IMR-90 (cell line): ENCODE data around the gene POLR2L. TPM values are rescaled to one million over a fixed set of nuclear protein-coding genes. Genes with fewer than 3 reads are reported as not detected.

Experiments used
- ATAC-seq: fragments of 200-7000 bp; cut with Tn5 transposase; 2 replicates; pipeline ENCODE4 v1.9.1; 2020; ENCODE audit warnings: low read depth, mild to moderate bottlenecking, moderate library complexity
- BruUV-seq: library from RNA; stranded (reverse); fragments of 400-500 nt; replicated peaks from 2 replicates; lab custom pipeline; 2021; lab: Mats Ljungman, UMichigan
- CTCF ChIA-PET: fragments of 300-600 bp; formaldehyde crosslinking; extraction: SDS; loops from one replicate; lab custom pipeline; 2021; ENCODE audit warnings: antibody characterized with exemption; lab: Yijun Ruan, JAX
- POLR2A ChIA-PET: fragments of 300-600 bp; sonication (Branson Sonifier 250); formaldehyde crosslinking; loops from one replicate; lab custom pipeline; 2022; ENCODE audit warnings: antibody characterized with exemption; ENCODE audit not compliant: unreplicated experiment; lab: Charles Lee
- DNase-seq: peaks from one replicate; pipeline ENCODE4 v3.0.0; 2013
- H2AFZ ChIP-seq: replicated peaks from 2 replicates; pipeline ENCODE3; 2013; ENCODE audit warnings: low read length, mild to moderate bottlenecking; ENCODE audit not compliant: poor library complexity
- H2AK5ac ChIP-seq: 2 replicates; pipeline ENCODE4 v1.6.1; 2013; ENCODE audit warnings: low read depth, low read length, inconsistent platforms
- H2AK9ac ChIP-seq: replicated peaks from 2 replicates; pipeline ENCODE3; 2013; ENCODE audit warnings: mild to moderate bottlenecking, low read depth, low read length, moderate library complexity; ENCODE audit not compliant: poor library complexity
- H2BK120ac ChIP-seq: 2 replicates; pipeline ENCODE4 v1.6.1; 2013; ENCODE audit warnings: low read depth, low read length, inconsistent platforms
- H2BK15ac ChIP-seq: 3 replicates; pipeline ENCODE4 v1.6.1; 2013; ENCODE audit warnings: low read depth, low read length, inconsistent platforms
- H2BK20ac ChIP-seq: 2 replicates; pipeline ENCODE4 v1.6.1; 2013; ENCODE audit warnings: low read depth, mild to moderate bottlenecking, inconsistent platforms, low read length, moderate library complexity
- H2BK5ac ChIP-seq: 2 replicates; pipeline ENCODE4 v1.6.1; 2013; ENCODE audit warnings: mild to moderate bottlenecking, low read depth, low read length, inconsistent platforms; ENCODE audit not compliant: poor library complexity, severe bottlenecking
- H3K14ac ChIP-seq: replicated peaks from 2 replicates; pipeline ENCODE4 v1.6.1; 2013; ENCODE audit warnings: low read depth, low read length, inconsistent platforms
- H3K18ac ChIP-seq: 2 replicates; pipeline ENCODE4 v1.6.1; 2013; ENCODE audit warnings: low read depth, low read length, control low read depth
- H3K23ac ChIP-seq: 2 replicates; pipeline ENCODE4 v1.6.1; 2013; ENCODE audit warnings: low read depth, low read length, inconsistent platforms
- H3K27ac ChIP-seq: 2 replicates; pipeline ENCODE4 v1.5.1; 2013; ENCODE audit warnings: mild to moderate bottlenecking, control low read depth, low read length; ENCODE audit not compliant: insufficient read depth
- H3K27me3 ChIP-seq: 2 replicates; pipeline ENCODE4 v1.6.1; 2013; ENCODE audit warnings: low read length; ENCODE audit not compliant: control insufficient read depth, insufficient read depth
- H3K36me3 ChIP-seq: 2 replicates; pipeline ENCODE4 v1.6.1; 2013; ENCODE audit warnings: low read length, mixed read lengths; ENCODE audit not compliant: control insufficient read depth, insufficient read depth
- H3K4ac ChIP-seq: 2 replicates; pipeline ENCODE4 v1.6.1; 2013; ENCODE audit warnings: low read depth, low read length, inconsistent platforms
- H3K4me1 ChIP-seq: 2 replicates; pipeline ENCODE4 v1.6.1; 2013; ENCODE audit warnings: low read length, mixed read lengths; ENCODE audit not compliant: control insufficient read depth, insufficient read depth
- H3K4me2 ChIP-seq: 2 replicates; pipeline ENCODE4 v1.6.1; 2013; ENCODE audit warnings: low read depth, mild to moderate bottlenecking, control low read depth, low read length, moderate library complexity
- H3K4me3 ChIP-seq: 2 replicates; pipeline ENCODE4 v1.5.1; 2013; ENCODE audit warnings: low read depth, mild to moderate bottlenecking, control low read depth, low read length, moderate library complexity; ENCODE audit not compliant: insufficient read depth
- H3K56ac ChIP-seq: 2 replicates; pipeline ENCODE4 v1.6.1; 2013; ENCODE audit warnings: low read length, inconsistent platforms; ENCODE audit not compliant: insufficient read depth; ENCODE audit errors: extremely low read depth
- H3K79me1 ChIP-seq, 2 experiments: 2 replicates each; pipeline ENCODE4 v1.6.1; 2013; ENCODE audit warnings: low read length in 2 of 2, inconsistent platforms in 1 of 2, low read depth in 1 of 2
- H3K9ac ChIP-seq: 2 replicates; pipeline ENCODE4 v1.6.1; 2013; ENCODE audit warnings: low read depth, low read length, control low read depth
- H3K9me1 ChIP-seq: 2 replicates; pipeline ENCODE4 v1.6.1; 2013; ENCODE audit warnings: low read length, inconsistent platforms; ENCODE audit not compliant: insufficient read depth
- H3K9me3 ChIP-seq: 2 replicates; pipeline ENCODE4 v1.6.1; 2013; ENCODE audit warnings: low read length; ENCODE audit not compliant: control insufficient read depth, insufficient read depth
- H4K20me1 ChIP-seq: 2 replicates; pipeline ENCODE4 v1.6.1; 2013; ENCODE audit warnings: low read length, inconsistent platforms; ENCODE audit not compliant: insufficient read depth
- H4K5ac ChIP-seq: 2 replicates; pipeline ENCODE4 v1.6.1; 2013; ENCODE audit warnings: mild to moderate bottlenecking, low read depth, low read length, control low read depth
- H4K8ac ChIP-seq, 2 experiments: 2 replicates each; pipeline ENCODE4 v1.6.1; 2013; ENCODE audit warnings: low read depth in 2 of 2, low read length in 2 of 2, control low read depth in 1 of 2, inconsistent platforms in 1 of 2
- H4K91ac ChIP-seq: 2 replicates; pipeline ENCODE4 v1.6.1; 2013; ENCODE audit warnings: low read depth, low read length, inconsistent platforms; ENCODE audit not compliant: insufficient read depth
- ELK1 ChIP-seq: fragments of 150-350 bp; IDR thresholded peaks from 2 replicates; pipeline ENCODE4 v1.6.1; 2016; ENCODE audit warnings: low read depth, mild to moderate bottlenecking, low read length, moderate library complexity, borderline replicate concordance
- FOS ChIP-seq: fragments of 150-350 bp; IDR thresholded peaks from 2 replicates; pipeline ENCODE4 v1.6.1; 2016; ENCODE audit warnings: low read depth, low read length
- MAZ ChIP-seq: IDR thresholded peaks from 2 replicates; pipeline ENCODE4 v1.6.1; 2012; ENCODE audit warnings: low read depth, mild to moderate bottlenecking, low read length, improper control_type of control experiment, moderate library complexity, borderline replicate concordance
- POLR2A ChIP-seq: IDR thresholded peaks from 2 replicates; pipeline ENCODE4 v1.6.1; 2012; ENCODE audit warnings: mild to moderate bottlenecking, low read depth, low read length
- RCOR1 ChIP-seq: IDR thresholded peaks from 2 replicates; pipeline ENCODE4 v1.6.1; 2012; ENCODE audit warnings: mild to moderate bottlenecking, low read length, improper control_type of control experiment; ENCODE audit not compliant: insufficient replicate concordance
- WGBS, 2 experiments: methylation state at CpG; one replicate each; pipeline versions ENCODE4 v1.1.5 to v1.1.7; 2013; ENCODE audit warnings: missing lambda C conversion rate in 2 of 2; ENCODE audit not compliant: insufficient read length in 1 of 2; ENCODE audit errors: extremely low coverage in 2 of 2; 5-methylcytosine and 5-hydroxymethylcytosine counted together
- dilution Hi-C: fragments of 300-500 bp; cut with HindIII; formaldehyde crosslinking; loops from one replicate; pipeline ENCODE4 v1.14.3; 2018; ENCODE audit warnings: low sequenced_read_pairs; ENCODE audit not compliant: unreplicated experiment
- in situ Hi-C: fragments of 300-500 bp; cut with MboI; formaldehyde crosslinking; loops from 3 replicates; pipeline ENCODE4 v1.14.3; 2019; ENCODE audit warnings: low sequenced_read_pairs, inconsistent platforms, mixed read lengths
- intact Hi-C: fragments of 100-400 bp; cut with micrococcal nuclease; formaldehyde crosslinking; loops from 2 replicates; pipeline ENCODE4 v1.10.0; 2022
- polyA plus RNA-seq, 3 experiments: library from polyadenylated mRNA; depleted of rRNA; stranded (reverse); fragments of >200 nt; gene quantifications; 2 replicates each; pipeline ENCODE4 v1.2.3, GENCODE V29; 2012; ENCODE audit warnings: low replicate concordance in 1 of 3
- total RNA-seq: library from RNA; depleted of rRNA; stranded (reverse); fragments of >200 nt; gene quantifications from 2 replicates; pipeline ENCODE4 v1.2.3, GENCODE V29; 2012

The POLR2L gene
- total and polyA plus RNA-seq, 2 of the 4 experiments (the other 2 are of a cell fraction) = 44.4 to 416 TPM

DNA sequence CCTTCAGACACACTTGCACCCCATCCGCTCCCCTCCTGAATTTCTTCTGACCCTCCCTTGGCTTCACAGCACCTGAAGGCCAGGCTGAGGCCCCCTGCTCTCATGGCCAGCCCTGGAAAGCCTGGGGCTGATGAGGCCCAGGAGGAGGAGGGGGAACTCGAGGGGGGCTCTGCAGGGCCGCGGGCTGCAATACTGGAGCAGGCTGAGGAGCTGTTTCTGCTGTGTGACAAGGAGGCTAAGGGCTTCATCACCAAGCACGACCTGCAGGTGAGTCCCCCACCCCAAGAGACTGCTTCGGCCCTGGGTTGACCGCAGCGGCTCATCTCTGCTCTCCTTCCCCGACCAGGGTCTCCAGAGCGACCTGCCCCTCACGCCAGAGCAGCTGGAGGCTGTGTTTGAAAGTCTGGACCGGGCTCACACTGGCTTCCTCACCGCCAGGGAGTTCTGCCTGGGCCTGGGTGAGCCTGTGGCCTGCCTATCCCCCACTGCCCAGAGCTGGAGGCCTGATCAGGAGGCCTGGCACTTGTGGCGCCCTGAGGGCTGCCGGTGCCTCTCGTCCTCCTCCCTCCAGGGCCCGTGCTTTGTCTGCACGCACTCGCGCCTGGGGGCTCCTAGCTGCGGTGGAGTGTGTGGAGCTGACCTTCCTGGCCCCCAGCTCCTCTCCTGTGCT is 13.7 kb downstream of the POLR2L start:
- no peak overlapping the region for H3K18ac ChIP-seq
- H2BK5ac ChIP-seq = peak overlapping the region; percentile 56
- ATAC-seq (no peak), DNase-seq (no peak)
- no peak overlapping the region for H3K56ac ChIP-seq
- H2BK15ac ChIP-seq = no peak overlapping the region
- no peaks in the 10 kb centered on the region for H3K9me3 ChIP-seq
- peaks cover 18% of the 10 kb centered on the region; the same call in 1 of the 2 replicates for H3K36me3 ChIP-seq
- no peak overlapping the region for H3K9ac ChIP-seq
- peaks cover 3 to 13% of the 10 kb centered on the region in 2 experiments for H3K79me1 ChIP-seq
- in situ Hi-C loops (no loop called here), dilution Hi-C loops (no loop called here), intact Hi-C loops (no loop called here)
- H2BK120ac ChIP-seq = peak overlapping the region; percentile 18; the same call in 1 of the 2 replicates
- WGBS, 2 experiments = 62% methylated on average over 6 of the region's 21 CpGs; no CpG with 5 or more reads in 1 of the 2 experiments
- peaks cover 26% of the 10 kb centered on the region for H4K20me1 ChIP-seq
- no peak overlapping the region for H3K4me3 ChIP-seq
- ChIA-PET POLR2A (no interaction called here), CTCF (no interaction called here)
- H4K5ac ChIP-seq = no peak overlapping the region; the same call in 1 of the 2 replicates
- H3K14ac ChIP-seq = 0 out of 2 replicates have a peak overlapping the region, but pooled peaks have one; percentile 39
- peaks cover 6% of the 10 kb centered on the region; the same call in 1 of the 2 replicates for H3K27me3 ChIP-seq
- no peak overlapping the region for H2BK20ac ChIP-seq
- H3K27ac ChIP-seq = no peak overlapping the region
- no TSS peak for BruUV-seq
- peak overlapping the region; percentile 71 for H4K91ac ChIP-seq
- H3K23ac ChIP-seq = 0 out of 2 replicates have a peak overlapping the region, but pooled peaks have one; percentile 34
- TF ChIP-seq ELK1 (no peak), MAZ (no peak), FOS (no peak), RCOR1 (no peak), POLR2A (no peak)
- H3K9me1 ChIP-seq = peaks cover 6% of the 10 kb centered on the region; the same call in 1 of the 2 replicates
- H2AFZ ChIP-seq = peak overlapping the region; percentile 90
- H3K4me2 ChIP-seq = no peak overlapping the region
- peak overlapping the region; percentile 87 to 95; a peak in 2 of 4 replicates for H4K8ac ChIP-seq
- H3K4me1 ChIP-seq = peaks cover 25% of the 10 kb centered on the region
- H2AK5ac ChIP-seq = peak overlapping the region; percentile 24; the same call in 1 of the 2 replicates
- H2AK9ac ChIP-seq = peak overlapping the region; percentile 31
- peak overlapping the region; percentile 43 for H3K4ac ChIP-seq
